Gastrocnemius medialis (tissue), 4 donors: ENCODE measurements around the gene OSBPL10. TPM values are rescaled to one million over a fixed set of nuclear protein-coding genes. Genes with fewer than 3 reads are reported as not detected.

ENCODE experiments used
- ATAC-seq, 2 donors: fragments of 150-250 bp; one replicate each; pipeline ENCODE4 v1.9.1; 2016
- DNase-seq, 2 donors: peaks; one replicate each; pipeline ENCODE4 v3.0.0-alpha.2; 2019
- H3K27ac ChIP-seq, 4 donors: fragments of 200-600 bp; sonication (generic); 1 replicate in 1 of 4; 2 replicates in 3 of 4; pipeline ENCODE4 v1.5.1; 2016 to 2018; ENCODE audit warnings: mild to moderate bottlenecking in 2 of 4, moderate library complexity in 1 of 4
- H3K27me3 ChIP-seq, 3 donors: fragments of 200-600 bp; sonication (generic) in 2 of 3; 1 replicate in 1 of 3; 2 replicates in 2 of 3; pipeline versions ENCODE4 v1.5.1 to v1.6.0; 2016 to 2019; ENCODE audit warnings: mild to moderate bottlenecking in 1 of 3, moderate library complexity in 1 of 3
- H3K36me3 ChIP-seq, 2 donors: fragments of 200-600 bp; sonication (generic) in 1 of 2; one replicate each; pipeline ENCODE4 v1.5.1; 2017 to 2018
- H3K4me1 ChIP-seq, 2 donors: fragments of 200-600 bp; sonication (generic) in 1 of 2; one replicate each; pipeline ENCODE4 v1.5.1; 2016 to 2017; ENCODE audit warnings: mild to moderate bottlenecking in 2 of 2
- H3K4me3 ChIP-seq, 4 donors: fragments of 200-600 bp; sonication (generic) in 3 of 4; 1 replicate in 1 of 4; 2 replicates in 3 of 4; pipeline ENCODE4 v1.5.1; 2016 to 2019; ENCODE audit warnings: mild to moderate bottlenecking in 2 of 4
- H3K9me3 ChIP-seq, 3 donors: fragments of 200-600 bp; sonication (generic) in 2 of 3; 1 replicate in 1 of 3; 2 replicates in 2 of 3; pipeline ENCODE4 v1.5.1; 2016 to 2019
- POLR2A ChIP-seq, 2 donors: fragments of 450-650 bp; IDR thresholded peaks; one replicate each; pipeline ENCODE4 v1.6.1; 2017; ENCODE audit warnings: antibody characterized with exemption in 2 of 2, mild to moderate bottlenecking in 2 of 2, moderate library complexity in 2 of 2
- in situ Hi-C, 4 donors: fragments of 200-750 bp; cut with MboI; loops; one replicate each; pipeline versions ENCODE4 v1.15.0 to v1.8.0; 2017; ENCODE audit warnings: low sequenced_read_pairs in 4 of 4
- intact Hi-C: fragments of 100-400 bp; cut with DNase I; formaldehyde crosslinking; loops from one replicate; pipeline ENCODE4 v1.15.1; 2023; ENCODE audit warnings: low total_unique reads
- total RNA-seq, 4 donors: library from RNA; depleted of rRNA; stranded (reverse); fragments of >200 nt; gene quantifications; one replicate each; pipeline versions ENCODE4 v1.1.0 to v1.2.3, GENCODE V29; 2016
- TF ChIP-seq, protein P1 (sequence below), 5 experiments: fragments of 450-650 bp in 3 of 5; fragments of 200-600 bp in 2 of 5; sonication (generic) in 2 of 5; IDR thresholded peaks in 4 of 5; conservative IDR thresholded peaks in 1 of 5; 1 replicate in 4 of 5; 2 replicates in 1 of 5; pipeline ENCODE4 v1.5.1; 2016 to 2019; ENCODE audit warnings: antibody characterized with exemption in 5 of 5, mild to moderate bottlenecking in 3 of 5, moderate library complexity in 3 of 5

OSBPL10 gene
- total RNA-seq, 4 donors from 2014 or later = 1.4 to 7.0 (median 3.8) TPM

DNA sequence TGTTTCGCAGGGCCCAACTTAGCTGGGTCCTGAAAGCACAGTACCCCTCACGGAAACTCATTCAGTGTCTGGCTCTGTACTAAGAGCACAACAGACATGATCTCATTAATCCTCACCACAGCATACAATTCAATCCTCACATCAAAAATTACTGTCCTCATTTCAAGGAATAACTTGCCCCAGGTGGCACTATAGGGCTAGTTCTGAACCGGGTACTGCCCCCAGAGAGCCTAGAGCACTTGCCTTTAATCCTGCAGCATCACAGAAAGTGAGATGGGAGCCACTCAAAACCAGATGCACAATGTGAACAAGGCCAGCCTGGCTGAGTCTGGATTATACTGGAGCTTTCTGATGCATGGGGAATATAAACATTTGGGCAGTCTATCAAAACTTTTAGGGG lies 122.6 kb downstream of the OSBPL10 start:
- in situ Hi-C loops (no loop called here), intact Hi-C loops (no loop called here)
- H3K4me3 ChIP-seq = no peak overlapping the region
- H3K9me3 ChIP-seq = no peaks in the 10 kb centered on the region
- ATAC-seq (no peak), DNase-seq (no peak)
- H3K27ac ChIP-seq = no peak overlapping the region
- H3K36me3 ChIP-seq = no peaks in the 10 kb centered on the region
- no peaks in the 10 kb centered on the region for H3K4me1 ChIP-seq
- TF ChIP-seq, protein P1, sequence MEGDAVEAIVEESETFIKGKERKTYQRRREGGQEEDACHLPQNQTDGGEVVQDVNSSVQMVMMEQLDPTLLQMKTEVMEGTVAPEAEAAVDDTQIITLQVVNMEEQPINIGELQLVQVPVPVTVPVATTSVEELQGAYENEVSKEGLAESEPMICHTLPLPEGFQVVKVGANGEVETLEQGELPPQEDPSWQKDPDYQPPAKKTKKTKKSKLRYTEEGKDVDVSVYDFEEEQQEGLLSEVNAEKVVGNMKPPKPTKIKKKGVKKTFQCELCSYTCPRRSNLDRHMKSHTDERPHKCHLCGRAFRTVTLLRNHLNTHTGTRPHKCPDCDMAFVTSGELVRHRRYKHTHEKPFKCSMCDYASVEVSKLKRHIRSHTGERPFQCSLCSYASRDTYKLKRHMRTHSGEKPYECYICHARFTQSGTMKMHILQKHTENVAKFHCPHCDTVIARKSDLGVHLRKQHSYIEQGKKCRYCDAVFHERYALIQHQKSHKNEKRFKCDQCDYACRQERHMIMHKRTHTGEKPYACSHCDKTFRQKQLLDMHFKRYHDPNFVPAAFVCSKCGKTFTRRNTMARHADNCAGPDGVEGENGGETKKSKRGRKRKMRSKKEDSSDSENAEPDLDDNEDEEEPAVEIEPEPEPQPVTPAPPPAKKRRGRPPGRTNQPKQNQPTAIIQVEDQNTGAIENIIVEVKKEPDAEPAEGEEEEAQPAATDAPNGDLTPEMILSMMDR (IDR thresholded peaks at IDR 0.05 in 4 of 5, conservative IDR thresholded peaks at IDR 0.05 in 1 of 5) = no peak
- no peaks in the 10 kb centered on the region for H3K27me3 ChIP-seq

DNA sequence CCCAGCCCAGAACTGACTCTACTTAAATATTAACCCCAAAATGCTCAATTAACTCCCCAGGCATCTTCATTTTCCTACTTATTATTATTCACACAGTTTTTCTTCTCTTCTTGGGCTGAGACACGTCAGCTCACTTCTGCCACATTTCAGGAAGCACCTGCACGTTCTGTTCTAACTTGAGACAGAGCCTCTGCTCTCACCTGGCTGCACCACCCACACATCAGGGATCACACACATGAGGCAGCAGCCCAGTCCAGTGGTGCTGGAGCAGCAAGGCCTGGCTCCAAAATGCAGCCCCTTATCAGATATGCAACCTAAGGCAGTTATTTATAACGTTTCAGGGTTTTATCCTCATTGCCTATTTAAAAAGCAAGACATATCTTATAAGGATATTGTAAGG lies 127.5 kb downstream of the OSBPL10 start:
- Histone ChIP-seq H3K9me3 (no peaks in the 10 kb centered on the region), H3K27me3 (no peaks in the 10 kb centered on the region), H3K4me1 (no peaks in the 10 kb centered on the region), H3K4me3 (no peak overlapping the region), H3K27ac (no peak overlapping the region), H3K36me3 (no peaks in the 10 kb centered on the region)
- in situ Hi-C loops (no loop called here), intact Hi-C loops (no loop called here)
- ATAC-seq (no peak), DNase-seq (no peak)
- TF ChIP-seq POLR2A (IDR thresholded peaks at IDR 0.05) = no peak
- TF ChIP-seq, protein P1 (IDR thresholded peaks at IDR 0.05 in 4 of 5, conservative IDR thresholded peaks at IDR 0.05 in 1 of 5) = no peak

DNA sequence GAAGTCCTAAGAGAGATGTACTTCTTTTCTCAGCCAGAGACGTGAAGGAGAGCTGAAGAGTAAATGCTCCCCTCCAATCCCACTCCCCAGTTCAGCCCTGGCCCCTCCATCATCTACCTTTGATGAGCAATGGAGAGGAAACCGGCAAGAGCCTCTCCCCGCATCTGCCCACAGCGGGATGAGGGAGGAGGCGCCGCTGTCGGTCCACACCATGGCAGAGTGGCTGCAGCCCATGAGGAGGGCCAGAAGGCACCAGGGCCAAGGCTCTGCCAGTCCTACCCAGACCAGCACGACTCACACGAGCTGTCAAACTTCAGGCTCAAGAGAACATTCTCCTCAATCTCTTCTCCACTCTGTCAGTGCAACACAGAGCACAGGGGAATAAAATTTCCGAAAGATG lies 129.8 kb downstream of the OSBPL10 start:
- ATAC-seq (no peak), DNase-seq (no peak)
- no peaks in the 10 kb centered on the region for H3K9me3 ChIP-seq
- in situ Hi-C loops (no loop called here), intact Hi-C loops (no loop called here)
- no peaks in the 10 kb centered on the region for H3K4me1 ChIP-seq
- no peaks in the 10 kb centered on the region for H3K27me3 ChIP-seq
- no peak overlapping the region for H3K27ac ChIP-seq
- no peak overlapping the region for H3K4me3 ChIP-seq
- H3K36me3 ChIP-seq = no peaks in the 10 kb centered on the region
- TF ChIP-seq POLR2A (IDR thresholded peaks at IDR 0.05) = no peak
- TF ChIP-seq, protein P1 (IDR thresholded peaks at IDR 0.05 in 4 of 5, conservative IDR thresholded peaks at IDR 0.05 in 1 of 5) = no peak

DNA sequence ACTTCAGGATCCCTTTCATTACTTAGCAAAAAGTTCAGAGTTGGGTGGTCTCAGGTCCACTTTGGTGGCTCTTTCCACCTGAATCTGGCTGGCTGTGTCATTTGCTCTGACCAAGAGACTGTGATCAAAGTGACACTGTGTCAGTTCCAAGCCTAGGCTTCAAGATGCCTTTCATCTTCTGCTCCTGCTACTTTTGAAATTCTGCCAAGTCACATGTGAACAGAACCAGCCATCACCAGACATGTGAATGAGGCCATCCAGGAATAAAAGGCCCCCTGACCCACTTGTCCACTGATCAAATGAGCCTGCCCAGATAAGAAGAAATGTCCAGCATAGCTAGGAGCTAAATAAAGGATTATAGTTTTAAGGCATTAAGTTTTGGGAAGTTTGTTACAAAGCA lies 132.2 kb downstream of the OSBPL10 start:
- Histone ChIP-seq H3K27me3 (no peaks in the 10 kb centered on the region), H3K9me3 (no peaks in the 10 kb centered on the region), H3K4me1 (no peaks in the 10 kb centered on the region), H3K36me3 (no peaks in the 10 kb centered on the region), H3K27ac (no peak overlapping the region), H3K4me3 (no peak overlapping the region)
- in situ Hi-C loops (no loop called here), intact Hi-C loops (loop anchor here (10.0 kb wide), 1 partner anchor 416 kb away; no protein-coding TSS in a partner anchor)
- no peak for TF ChIP-seq POLR2A (IDR thresholded peaks at IDR 0.05)
- TF ChIP-seq, protein P1 (IDR thresholded peaks at IDR 0.05 in 4 of 5, conservative IDR thresholded peaks at IDR 0.05 in 1 of 5) = no peak
- DNase-seq = no peak
- no peak for ATAC-seq

DNA sequence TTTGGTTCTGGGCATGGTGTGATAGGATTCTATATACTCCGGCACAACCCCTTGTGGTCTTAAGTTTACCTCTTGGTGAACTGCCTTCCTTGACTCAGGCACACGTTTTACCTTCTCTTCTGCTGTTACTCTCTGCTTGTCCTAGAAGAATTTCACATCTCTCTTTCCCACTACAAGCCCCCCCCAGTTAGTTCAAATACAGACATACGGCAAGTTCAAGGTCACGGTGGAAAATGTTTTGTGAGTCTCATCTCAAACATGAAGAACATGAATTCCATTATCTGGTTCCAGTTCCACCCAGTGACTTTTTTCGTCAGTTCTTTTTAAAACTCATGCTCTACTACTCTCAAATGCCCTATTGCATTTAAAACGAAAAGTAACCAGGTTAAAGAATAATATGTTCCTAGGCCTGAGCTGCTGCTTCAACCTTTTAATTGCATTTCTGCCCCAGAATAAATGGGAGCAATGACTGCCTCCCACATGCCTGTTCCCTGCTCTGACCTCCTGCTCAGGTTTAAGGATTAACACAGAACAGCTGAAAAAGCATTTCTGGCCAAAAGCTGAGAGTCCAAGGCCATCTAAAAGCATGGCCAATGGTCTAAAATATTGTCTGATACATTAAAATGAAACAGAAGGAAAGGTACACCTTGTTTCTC lies 132.8 kb downstream of the OSBPL10 start:
- Histone ChIP-seq H3K36me3 (no peaks in the 10 kb centered on the region), H3K27me3 (no peaks in the 10 kb centered on the region), H3K27ac (no peak overlapping the region), H3K4me3 (no peak overlapping the region), H3K9me3 (no peaks in the 10 kb centered on the region), H3K4me1 (no peaks in the 10 kb centered on the region)
- intact Hi-C loops (loop anchor here (10.0 kb wide), 1 partner anchor 417 kb away; no protein-coding TSS in a partner anchor), in situ Hi-C loops (no loop called here)
- ATAC-seq = no peak
- TF ChIP-seq POLR2A (IDR thresholded peaks at IDR 0.05) = no peak
- TF ChIP-seq, protein P1 (IDR thresholded peaks at IDR 0.05 in 4 of 5, conservative IDR thresholded peaks at IDR 0.05 in 1 of 5) = no peak
- no peak for DNase-seq
